Measurements from ENCODE around the gene SPAG4.

DNA sequence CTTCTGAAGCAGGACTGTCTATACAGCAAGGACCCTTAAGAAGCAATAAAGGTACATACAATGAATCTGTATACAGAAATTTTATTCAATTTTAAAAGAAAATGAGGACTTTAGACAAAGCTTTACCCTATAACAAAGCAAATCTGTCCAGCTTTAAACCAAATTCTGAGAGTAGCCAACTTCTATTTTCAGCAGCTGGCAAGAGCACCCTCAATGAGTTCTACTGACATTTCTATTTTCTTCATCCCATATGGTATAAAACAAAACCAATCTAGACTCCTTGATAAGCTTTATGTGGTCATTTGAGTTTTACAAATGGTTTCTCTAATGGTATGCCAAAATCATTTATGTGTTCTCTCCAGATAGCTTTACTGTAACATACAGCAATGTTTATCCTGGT is 36.3 kb downstream of the SPAG4 start:
- TF ChIP-seq, protein P1, sequence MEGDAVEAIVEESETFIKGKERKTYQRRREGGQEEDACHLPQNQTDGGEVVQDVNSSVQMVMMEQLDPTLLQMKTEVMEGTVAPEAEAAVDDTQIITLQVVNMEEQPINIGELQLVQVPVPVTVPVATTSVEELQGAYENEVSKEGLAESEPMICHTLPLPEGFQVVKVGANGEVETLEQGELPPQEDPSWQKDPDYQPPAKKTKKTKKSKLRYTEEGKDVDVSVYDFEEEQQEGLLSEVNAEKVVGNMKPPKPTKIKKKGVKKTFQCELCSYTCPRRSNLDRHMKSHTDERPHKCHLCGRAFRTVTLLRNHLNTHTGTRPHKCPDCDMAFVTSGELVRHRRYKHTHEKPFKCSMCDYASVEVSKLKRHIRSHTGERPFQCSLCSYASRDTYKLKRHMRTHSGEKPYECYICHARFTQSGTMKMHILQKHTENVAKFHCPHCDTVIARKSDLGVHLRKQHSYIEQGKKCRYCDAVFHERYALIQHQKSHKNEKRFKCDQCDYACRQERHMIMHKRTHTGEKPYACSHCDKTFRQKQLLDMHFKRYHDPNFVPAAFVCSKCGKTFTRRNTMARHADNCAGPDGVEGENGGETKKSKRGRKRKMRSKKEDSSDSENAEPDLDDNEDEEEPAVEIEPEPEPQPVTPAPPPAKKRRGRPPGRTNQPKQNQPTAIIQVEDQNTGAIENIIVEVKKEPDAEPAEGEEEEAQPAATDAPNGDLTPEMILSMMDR (optimal IDR thresholded peaks at IDR 0.05 in 1 of 3, IDR thresholded peaks at IDR 0.05 in 1 of 3, conservative IDR thresholded peaks at IDR 0.05 in 1 of 3; ENCODE audit: extremely low read depth in 1 of 3, insufficient read depth in 2 of 3, low read length in 3 of 3), result no peak
- no peak for TF ChIP-seq EZH2 (IDR thresholded peaks at IDR 0.05; ENCODE audit: low read length)
